SK-N-SH (cell line): ENCODE measurements around the gene TTC9. TPM values are rescaled to one million over a fixed set of nuclear protein-coding genes. Genes with fewer than 3 reads are reported as not detected.

Experiments used
- CTCF ChIA-PET: fragments of 300-600, 350-600 bp; formaldehyde crosslinking; extraction: SDS; loops from one replicate; lab custom pipeline; 2021; lab: Yijun Ruan, JAX
- POLR2A ChIA-PET: fragments of 350-600 bp; sonication (Branson Sonifier 250); formaldehyde crosslinking; extraction: SDS; loops from one replicate; lab custom pipeline; 2020; ENCODE audit warnings: antibody characterized with exemption, inconsistent platforms; lab: Yijun Ruan, JAX
- DNase-seq: peaks from one replicate; pipeline ENCODE4 v3.0.0; 2012
- H2AFZ ChIP-seq: fragments of 200-600 bp; sonication (generic); 2 replicates; pipeline ENCODE4 v1.8.1; 2016; ENCODE audit warnings: antibody characterized with exemption, mild to moderate bottlenecking, low read depth
- H3F3A ChIP-seq: fragments of 200-600 bp; sonication (generic); replicated peaks from 2 replicates; pipeline ENCODE3; 2016; ENCODE audit warnings: antibody characterized with exemption, mild to moderate bottlenecking; ENCODE audit not compliant: insufficient read depth
- H3K27ac ChIP-seq, 2 experiments: fragments of 200-500 bp in 1 of 2; fragments of 200-600 bp in 1 of 2; sonication (Bioruptor generic) in 1 of 2; sonication (generic), shearing (Covaris generic) in 1 of 2; 2 replicates each; pipeline versions ENCODE4 v1.5.1 to v1.6.1; 2014 to 2016; ENCODE audit warnings: low read depth in 2 of 2, inconsistent platforms in 1 of 2, low read length in 1 of 2, mild to moderate bottlenecking in 1 of 2, mixed read lengths in 1 of 2
- H3K27me3 ChIP-seq: fragments of 200-600 bp; sonication (generic), shearing (Covaris generic); 2 replicates; pipeline ENCODE4 v1.6.1; 2016; ENCODE audit warnings: mixed run types; ENCODE audit not compliant: insufficient read depth
- H3K36me3 ChIP-seq, 2 experiments: fragments of 200-500 bp in 1 of 2; fragments of 200-600 bp in 1 of 2; sonication (Bioruptor generic) in 1 of 2; sonication (generic) in 1 of 2; replicated peaks in 1 of 2; 2 replicates each; pipeline versions ENCODE3 to v1.5.1; 2014 to 2016; ENCODE audit warnings: low read length in 1 of 2, mild to moderate bottlenecking in 1 of 2; ENCODE audit not compliant: insufficient read depth in 2 of 2, control insufficient read depth in 1 of 2
- H3K4me1 ChIP-seq, 2 experiments: fragments of 200-500 bp in 1 of 2; fragments of 200-600 bp in 1 of 2; sonication (Bioruptor generic) in 1 of 2; sonication (generic), shearing (Covaris generic) in 1 of 2; 2 replicates each; pipeline versions ENCODE4 v1.5.1 to v1.6.1; 2014 to 2016; ENCODE audit warnings: low read depth in 1 of 2, low read length in 1 of 2, mixed run types in 1 of 2; ENCODE audit not compliant: insufficient read depth in 2 of 2, control insufficient read depth in 1 of 2
- H3K4me2 ChIP-seq: fragments of 200-600 bp; sonication (generic), shearing (Covaris generic); 2 replicates; pipeline ENCODE4 v1.6.1; 2017; ENCODE audit warnings: mixed run types
- H3K4me3 ChIP-seq, 2 experiments: fragments of 200-500 bp in 1 of 2; fragments of 200-600 bp in 1 of 2; sonication (Bioruptor generic) in 1 of 2; sonication (generic), shearing (Covaris generic) in 1 of 2; 2 replicates each; pipeline versions ENCODE4 v1.5.1 to v1.8.1; 2014 to 2016; ENCODE audit warnings: low read depth in 2 of 2, inconsistent platforms in 1 of 2, low read length in 1 of 2, mild to moderate bottlenecking in 1 of 2, mixed read lengths in 1 of 2, moderate library complexity in 1 of 2
- H3K79me2 ChIP-seq: fragments of 200-600 bp; sonication (generic); 2 replicates; pipeline ENCODE4 v1.8.1; 2017; ENCODE audit warnings: mild to moderate bottlenecking; ENCODE audit not compliant: insufficient read depth
- H3K9ac ChIP-seq: fragments of 200-600 bp; sonication (generic); 2 replicates; pipeline ENCODE4 v1.6.1; 2017; ENCODE audit warnings: mixed run types
- H3K9me2 ChIP-seq: fragments of 200-600 bp; sonication (generic); 2 replicates; pipeline ENCODE4 v1.6.1; 2017; ENCODE audit warnings: mixed run types
- H3K9me3 ChIP-seq: fragments of 200-600 bp; sonication (generic); 2 replicates; pipeline ENCODE4 v1.6.1; 2017; ENCODE audit warnings: mixed run types, mild to moderate bottlenecking, moderate library complexity
- H4K20me1 ChIP-seq: fragments of 200-600 bp; sonication (generic); 2 replicates; pipeline ENCODE4 v1.6.1; 2017; ENCODE audit warnings: mild to moderate bottlenecking, mixed run types; ENCODE audit not compliant: insufficient read depth
- GABPA ChIP-seq: IDR thresholded peaks from 2 replicates; pipeline ENCODE4 v1.4.0; 2012; ENCODE audit warnings: low read depth, mild to moderate bottlenecking
- IRF3 ChIP-seq: fragments of 150-350 bp; IDR thresholded peaks from 2 replicates; pipeline ENCODE4 v1.6.1; 2016; ENCODE audit warnings: mild to moderate bottlenecking, low read depth, low read length
- MEF2A ChIP-seq: IDR thresholded peaks from 2 replicates; pipeline ENCODE4 v1.4.0; 2012; ENCODE audit warnings: low read depth, borderline replicate concordance
- NRF1 ChIP-seq: IDR thresholded peaks from 2 replicates; pipeline ENCODE4 v1.6.1; 2012; ENCODE audit warnings: low read depth, mild to moderate bottlenecking, low read length
- RAD21 ChIP-seq: IDR thresholded peaks from 2 replicates; pipeline ENCODE4 v1.6.1; 2012; ENCODE audit warnings: mild to moderate bottlenecking, low read length
- RCOR1 ChIP-seq: fragments of 150-350 bp; IDR thresholded peaks from 2 replicates; pipeline ENCODE4 v1.6.1; 2017; ENCODE audit warnings: antibody characterized with exemption, low read length
- TEAD4 ChIP-seq: IDR thresholded peaks from 2 replicates; pipeline ENCODE4 v1.4.0; 2012; ENCODE audit warnings: mild to moderate bottlenecking, borderline replicate concordance; ENCODE audit not compliant: insufficient read depth
- YY1 ChIP-seq: IDR thresholded peaks from 2 replicates; pipeline ENCODE4 v1.4.0; 2012; ENCODE audit warnings: low read depth, mild to moderate bottlenecking
- WGBS: methylation state at CpG from one replicate; pipeline ENCODE4 v1.1.6; 2017; ENCODE audit warnings: low lambda C conversion rate; 5-methylcytosine and 5-hydroxymethylcytosine counted together
- polyA plus RNA-seq, 3 experiments: library from polyadenylated mRNA; depleted of rRNA; stranded (reverse); fragments of >200 nt; gene quantifications; 2 replicates each; pipeline ENCODE4 v1.2.3, GENCODE V29; 2012
- TF ChIP-seq, protein P1 (sequence below): IDR thresholded peaks from 2 replicates; pipeline ENCODE4 v1.4.0; 2012; ENCODE audit warnings: low read depth, borderline replicate concordance
- TF ChIP-seq, protein P2 (sequence below): IDR thresholded peaks from 2 replicates; pipeline ENCODE4; 2012

TTC9 gene
- polyA plus RNA-seq, 1 of the 3 experiments (the other 2 are of a cell fraction), result 0.33 TPM

DNA sequence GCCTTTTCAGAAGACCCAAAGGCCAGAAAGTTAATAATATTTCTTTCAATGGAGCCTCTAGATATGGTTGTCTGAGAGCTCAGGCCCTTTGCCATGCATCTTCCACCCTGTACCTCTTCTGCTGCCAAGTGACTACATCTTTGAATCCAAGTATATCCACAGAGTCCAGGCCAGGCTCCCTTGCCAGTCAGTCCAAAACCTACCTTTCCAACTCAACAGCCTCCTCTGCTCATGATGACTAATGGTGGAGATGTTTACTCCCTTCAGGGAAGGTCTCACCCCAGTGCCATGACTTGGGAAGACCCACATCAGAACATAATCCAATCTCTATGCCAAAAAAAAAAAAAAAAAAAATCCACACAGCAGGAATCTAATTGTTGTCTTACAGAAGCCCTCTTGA is 20.4 kb downstream of the TTC9 start:
- no peak overlapping the region for H2AFZ ChIP-seq
- POLR2A ChIA-PET, result no interaction called here
- no peaks in the 10 kb centered on the region for H3K9me2 ChIP-seq
- H3K27me3 ChIP-seq, result no peaks in the 10 kb centered on the region; the same call in 1 of the 2 replicates
- H3K4me1 ChIP-seq, result peaks cover 0 to 13% of the 10 kb centered on the region in 2 experiments; a peak in 1 of 4 replicates
- H3K4me3 ChIP-seq, result no peak overlapping the region
- no peaks in the 10 kb centered on the region for H4K20me1 ChIP-seq
- no peaks in the 10 kb centered on the region for H3K9me3 ChIP-seq
- no peak for DNase-seq
- no peaks in the 10 kb centered on the region for H3K36me3 ChIP-seq
- H3F3A ChIP-seq, result no peaks in the 10 kb centered on the region
- H3K27ac ChIP-seq, result no peak overlapping the region
- TF ChIP-seq NRF1 (no peak), GABPA (no peak), RCOR1 (no peak), MEF2A (no peak), RAD21 (no peak), YY1 (no peak)
- TF ChIP-seq, protein P1, sequence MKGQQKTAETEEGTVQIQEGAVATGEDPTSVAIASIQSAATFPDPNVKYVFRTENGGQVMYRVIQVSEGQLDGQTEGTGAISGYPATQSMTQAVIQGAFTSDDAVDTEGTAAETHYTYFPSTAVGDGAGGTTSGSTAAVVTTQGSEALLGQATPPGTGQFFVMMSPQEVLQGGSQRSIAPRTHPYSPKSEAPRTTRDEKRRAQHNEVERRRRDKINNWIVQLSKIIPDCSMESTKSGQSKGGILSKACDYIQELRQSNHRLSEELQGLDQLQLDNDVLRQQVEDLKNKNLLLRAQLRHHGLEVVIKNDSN, result no peak
- TF ChIP-seq, protein P2, sequence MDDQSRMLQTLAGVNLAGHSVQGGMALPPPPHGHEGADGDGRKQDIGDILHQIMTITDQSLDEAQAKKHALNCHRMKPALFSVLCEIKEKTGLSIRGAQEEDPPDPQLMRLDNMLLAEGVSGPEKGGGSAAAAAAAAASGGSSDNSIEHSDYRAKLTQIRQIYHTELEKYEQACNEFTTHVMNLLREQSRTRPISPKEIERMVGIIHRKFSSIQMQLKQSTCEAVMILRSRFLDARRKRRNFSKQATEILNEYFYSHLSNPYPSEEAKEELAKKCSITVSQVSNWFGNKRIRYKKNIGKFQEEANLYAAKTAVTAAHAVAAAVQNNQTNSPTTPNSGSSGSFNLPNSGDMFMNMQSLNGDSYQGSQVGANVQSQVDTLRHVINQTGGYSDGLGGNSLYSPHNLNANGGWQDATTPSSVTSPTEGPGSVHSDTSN, result no peak
- TF ChIP-seq, all 33 proteins: peak for 0
- CTCF ChIA-PET, result interaction anchor here (0.9 kb wide), 1 partner anchor 20 kb away, joined by 3 read pairs; the partner anchor contains the start of gene TTC9
- no peak overlapping the region for H3K9ac ChIP-seq
- no peak overlapping the region for H3K4me2 ChIP-seq
- no peaks in the 10 kb centered on the region for H3K79me2 ChIP-seq

DNA sequence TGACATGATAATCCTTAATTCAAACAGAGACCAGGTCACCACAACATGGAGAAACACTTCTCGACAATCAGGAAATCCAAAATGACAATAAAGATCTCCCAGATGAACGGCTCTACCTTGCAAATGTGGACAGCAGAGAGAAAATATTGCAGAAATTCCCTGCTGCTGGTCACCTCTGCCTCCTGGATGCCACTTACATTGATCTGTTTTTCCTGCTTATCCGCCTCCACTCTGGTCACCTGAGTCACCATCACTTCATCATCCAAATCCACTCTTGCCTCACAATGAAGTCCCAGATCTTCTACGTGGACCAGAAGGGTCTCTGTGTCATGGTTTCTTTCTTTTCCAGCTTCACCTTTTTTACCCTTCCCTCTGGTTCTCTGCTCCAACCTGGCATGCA is 21.1 kb downstream of the TTC9 start:
- no peak for DNase-seq
- Histone ChIP-seq H3K4me2 (no peak overlapping the region), H3K27me3 (no peaks in the 10 kb centered on the region), H3K4me3 (no peak overlapping the region), H3K9ac (no peak overlapping the region), H3K9me2 (no peaks in the 10 kb centered on the region), H3K36me3 (no peaks in the 10 kb centered on the region), H3K9me3 (no peaks in the 10 kb centered on the region), H3K4me1 (peaks cover 0 to 13% of the 10 kb centered on the region in 2 experiments; a peak in 1 of 4 replicates), H4K20me1 (no peaks in the 10 kb centered on the region), H2AFZ (no peak overlapping the region), H3K79me2 (no peaks in the 10 kb centered on the region), H3K27ac (no peak overlapping the region), H3F3A (no peaks in the 10 kb centered on the region)
- no peak for TF ChIP-seq IRF3
- TF ChIP-seq TEAD4, result no peak
- WGBS, result 60% methylated on average over 4 of the region's 4 CpGs
- POLR2A ChIA-PET, result no interaction called here
- CTCF ChIA-PET, result no interaction called here
